GM19023 (cell line): Measurements from ENCODE around the gene HLA-G.
"Not testable (repeated sequence)": the region's sequence is repeated elsewhere in the genome, so short reads cannot be mapped to it uniquely, and the experiment has no call there.

Experiments used
- ATAC-seq: cut with Tn5 transposase; IDR thresholded peaks from one replicate; pipeline ENCODE4 v1.9.1; 2021; ENCODE audit warnings: mild to moderate bottlenecking, moderate library complexity; ENCODE audit not compliant: unreplicated experiment

The HLA-G gene

GRCh38 chr6:29864037-29864810, 36.6 kb downstream of the HLA-G start:
- no peak for ATAC-seq

GRCh38 chr6:29865631-29866030, 38.0 kb downstream of the HLA-G start:
- ATAC-seq, result no peak

GRCh38 chr6:29870104-29870503, 42.5 kb downstream of the HLA-G start:
- no peak for ATAC-seq

GRCh38 chr6:29872791-29873190, 45.2 kb downstream of the HLA-G start:
- ATAC-seq, result no peak

GRCh38 chr6:29875257-29875656, 47.6 kb downstream of the HLA-G start:
- ATAC-seq, result no peak

GRCh38 chr6:29875734-29876133, 48.1 kb downstream of the HLA-G start:
- ATAC-seq, result not testable (repeated sequence)
